Mucosa of stomach (tissue), 1 donor: ENCODE measurements around the gene XRCC3.

Source experiments
- H3K27me3 ChIP-seq: one replicate; pipeline ENCODE4 v1.7.0; 2013; ENCODE audit warnings: mild to moderate bottlenecking, low read length; ENCODE audit not compliant: control insufficient read depth, insufficient read depth
- H3K36me3 ChIP-seq: one replicate; pipeline ENCODE4 v1.7.0; 2013; ENCODE audit warnings: low read length; ENCODE audit not compliant: control insufficient read depth, insufficient read depth
- H3K4me1 ChIP-seq: one replicate; pipeline ENCODE4 v1.7.0; 2013; ENCODE audit warnings: mild to moderate bottlenecking, low read length; ENCODE audit not compliant: control insufficient read depth, insufficient read depth
- H3K4me3 ChIP-seq: one replicate; pipeline ENCODE4 v1.7.0; 2013; ENCODE audit warnings: low read length
- H3K9ac ChIP-seq: one replicate; pipeline ENCODE4 v1.7.0; 2013; ENCODE audit warnings: mild to moderate bottlenecking, low read length, moderate library complexity
- H3K9me3 ChIP-seq: one replicate; pipeline ENCODE4 v1.7.0; 2013; ENCODE audit warnings: mild to moderate bottlenecking, low read length, moderate library complexity; ENCODE audit not compliant: control insufficient read depth
- donor health status: Pancreatic carcinoma.

Gene XRCC3

DNA sequence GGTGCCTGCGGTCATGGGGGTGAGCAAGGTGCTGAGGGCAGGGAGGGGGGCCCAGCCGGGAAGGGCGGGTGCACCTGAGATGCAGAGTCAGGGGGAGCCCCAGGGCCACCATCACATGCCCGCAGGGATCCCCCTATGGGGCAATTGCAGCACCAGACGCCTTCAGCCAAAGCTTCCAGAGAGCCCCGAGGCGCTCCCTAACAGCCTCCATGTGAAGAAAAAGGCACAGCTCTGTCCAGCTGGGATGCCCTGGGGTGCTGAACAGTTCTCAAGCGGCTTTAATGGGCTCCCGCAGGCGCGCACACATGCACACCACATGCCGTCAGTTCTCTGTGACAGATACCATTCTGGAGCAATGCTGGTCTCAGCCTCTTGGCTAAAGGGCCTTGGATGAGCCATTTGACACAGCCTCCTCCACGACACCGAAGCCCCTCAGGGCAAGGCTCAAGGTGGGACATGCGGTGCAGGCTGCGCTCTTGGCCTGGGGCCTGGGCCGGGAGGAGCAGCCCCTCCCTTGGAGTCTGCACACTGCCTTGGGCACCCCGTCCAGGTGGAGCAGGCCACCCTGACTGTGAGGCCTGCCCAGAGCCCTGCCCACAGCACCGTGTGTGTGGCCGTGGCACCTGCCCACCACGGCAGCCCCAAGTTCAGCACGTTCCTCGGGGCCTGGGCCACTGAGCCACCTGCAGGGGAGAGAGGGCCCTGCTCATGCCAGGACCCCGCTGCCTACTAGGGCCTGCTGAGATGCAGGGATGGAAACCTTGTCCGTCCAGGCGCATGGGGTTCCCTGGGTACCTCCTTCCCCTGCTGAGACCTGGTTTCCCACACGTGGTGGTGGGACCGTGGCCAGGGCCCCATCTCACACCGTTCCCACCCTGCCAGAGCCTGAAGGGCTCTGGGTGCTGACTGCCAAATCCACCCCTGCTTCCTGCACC lies 7.7 kb downstream of the XRCC3 start:
- Histone ChIP-seq H3K36me3 (no peaks in the 10 kb centered on the region), H3K4me3 (no peak overlapping the region)

DNA sequence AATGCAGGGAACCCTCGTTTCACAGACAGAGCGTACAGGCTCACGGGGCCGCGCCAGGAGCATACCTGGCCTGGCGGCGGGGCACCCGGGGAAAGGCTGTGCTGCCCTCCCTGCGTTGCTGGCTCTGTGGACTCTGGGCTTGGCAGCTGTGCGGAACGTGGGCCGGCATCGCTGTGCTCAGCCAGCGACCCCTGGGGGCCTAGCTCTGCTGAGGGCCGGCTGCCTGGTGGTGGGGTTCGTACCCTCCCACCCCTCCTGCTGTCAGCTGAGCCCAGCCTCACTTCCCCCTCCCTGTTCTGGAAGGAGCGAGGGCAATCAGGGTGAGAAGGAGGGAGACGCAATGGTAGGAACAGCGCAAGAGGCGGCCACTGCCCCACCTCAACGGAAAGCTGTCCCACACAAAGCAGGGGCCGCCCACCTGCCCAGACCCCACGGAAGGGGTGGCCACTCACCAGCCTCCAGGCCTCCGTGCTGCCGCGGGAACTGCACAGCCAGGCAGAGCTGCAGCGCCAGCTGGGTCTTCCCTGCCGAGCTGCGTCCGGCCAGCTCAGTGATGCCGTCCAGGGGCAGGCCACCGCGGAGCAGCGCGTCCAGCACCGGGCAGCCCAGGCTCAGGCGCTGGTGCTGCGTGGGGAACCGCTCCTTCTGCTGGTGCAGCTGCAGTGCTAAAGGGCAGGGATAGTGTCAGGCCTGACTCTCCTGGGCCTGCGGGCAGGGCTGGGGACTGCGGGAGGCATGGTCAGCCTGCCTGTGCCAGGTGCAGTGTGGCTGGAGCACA lies 8.5 kb downstream of the XRCC3 start:
- H3K9ac ChIP-seq, result no peak overlapping the region
- H3K9me3 ChIP-seq, result no peaks in the 10 kb centered on the region
- H3K36me3 ChIP-seq, result no peaks in the 10 kb centered on the region
- no peaks in the 10 kb centered on the region for H3K27me3 ChIP-seq
- H3K4me3 ChIP-seq, result no peak overlapping the region
- peaks cover 31% of the 10 kb centered on the region for H3K4me1 ChIP-seq

More for the DNA sequence above, 7.7 kb downstream of the XRCC3 start:
- Histone ChIP-seq H3K27me3 (no peaks in the 10 kb centered on the region), H3K9ac (no peak overlapping the region), H3K9me3 (no peaks in the 10 kb centered on the region), H3K4me1 (peaks cover 40% of the 10 kb centered on the region)

DNA sequence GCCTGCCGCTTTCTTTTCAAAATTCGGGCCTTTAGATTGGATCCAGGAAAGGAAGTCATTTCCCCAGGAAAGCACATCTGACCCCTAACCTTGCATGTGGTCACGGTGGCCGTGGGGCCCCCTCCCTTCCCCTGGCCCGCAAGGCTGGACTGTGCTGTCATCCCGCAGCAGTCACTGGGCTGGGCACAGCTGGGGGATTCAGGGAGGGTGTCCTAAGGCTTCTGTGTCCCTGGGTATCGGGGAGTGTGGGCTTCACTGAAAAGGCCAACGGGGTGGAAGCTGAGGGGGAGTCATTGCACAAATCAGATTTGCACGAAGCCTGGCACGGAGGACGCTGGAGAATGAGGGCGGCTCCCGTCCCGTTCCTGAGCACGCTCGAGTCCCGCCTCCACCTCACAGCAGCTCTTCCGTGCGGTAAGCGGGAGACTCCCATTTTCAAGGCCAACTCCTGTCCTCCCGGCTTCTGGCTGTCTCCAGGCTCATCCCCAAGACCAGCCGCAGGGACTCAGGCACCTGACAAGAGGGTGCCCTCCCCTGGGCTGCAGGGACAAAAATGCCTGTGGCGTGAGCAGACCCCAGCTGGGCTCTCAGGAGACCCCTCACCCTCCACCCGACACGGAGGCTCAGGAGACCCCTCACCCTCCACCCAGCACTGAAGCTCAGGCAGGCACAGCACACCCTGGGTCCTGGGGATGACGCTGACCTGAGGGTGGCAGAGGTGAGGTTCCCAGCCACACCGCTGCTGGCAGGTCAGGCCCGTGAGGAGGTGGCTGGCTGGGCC lies 9.6 kb downstream of the XRCC3 start:
- peaks cover 22% of the 10 kb centered on the region for H3K4me1 ChIP-seq
- no peaks in the 10 kb centered on the region for H3K27me3 ChIP-seq
- no peak overlapping the region for H3K9ac ChIP-seq
- no peak overlapping the region for H3K4me3 ChIP-seq
- no peaks in the 10 kb centered on the region for H3K36me3 ChIP-seq
- H3K9me3 ChIP-seq, result no peaks in the 10 kb centered on the region

DNA sequence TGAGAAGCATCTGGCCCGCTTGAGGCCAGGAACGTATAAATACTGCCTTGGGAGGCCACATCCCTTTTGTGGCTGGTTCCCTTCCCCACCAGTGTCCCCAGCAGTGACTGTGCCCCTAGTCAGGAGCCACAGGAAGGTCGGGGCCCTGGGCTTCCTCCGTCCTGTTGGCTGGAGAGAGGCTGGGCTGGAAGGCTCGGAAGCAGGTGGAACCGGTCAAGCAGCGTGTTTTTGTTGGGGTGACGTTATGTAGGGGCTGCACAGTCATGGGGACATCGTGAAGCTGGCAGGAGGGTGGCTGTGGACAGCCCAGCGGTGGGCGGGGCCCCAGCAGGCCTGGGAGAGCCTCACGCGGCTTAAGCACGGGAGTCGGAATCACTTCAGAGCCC lies 10.1 kb downstream of the XRCC3 start:
- H3K36me3 ChIP-seq, result peaks cover 5% of the 10 kb centered on the region
- no peaks in the 10 kb centered on the region for H3K9me3 ChIP-seq
- no peaks in the 10 kb centered on the region for H3K27me3 ChIP-seq
- peaks cover 19% of the 10 kb centered on the region for H3K4me1 ChIP-seq
- H3K9ac ChIP-seq, result no peak overlapping the region
- H3K4me3 ChIP-seq, result no peak overlapping the region

DNA sequence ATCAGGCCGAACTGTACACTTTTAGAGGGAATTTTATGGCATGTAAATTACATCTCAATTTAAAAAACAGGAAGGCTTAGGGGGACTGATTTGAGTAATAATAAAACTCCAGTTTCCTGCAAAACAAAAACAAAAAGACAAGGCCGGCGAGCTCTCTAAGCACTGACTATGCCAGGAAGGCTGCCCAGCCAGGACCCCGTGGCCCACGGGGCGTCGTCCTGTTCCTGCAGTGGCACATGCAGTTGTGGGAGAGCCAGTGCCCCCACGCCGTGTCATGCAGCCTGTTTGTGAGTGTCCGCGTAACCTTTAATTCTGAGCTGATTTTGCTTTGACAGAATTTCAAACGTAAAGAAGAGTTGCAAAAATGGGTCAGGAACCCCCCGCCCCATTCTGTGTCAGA lies 10.5 kb downstream of the XRCC3 start:
- Histone ChIP-seq H3K27me3 (no peaks in the 10 kb centered on the region), H3K9me3 (no peaks in the 10 kb centered on the region), H3K36me3 (peaks cover 9% of the 10 kb centered on the region), H3K4me1 (peaks cover 15% of the 10 kb centered on the region), H3K9ac (no peak overlapping the region), H3K4me3 (no peak overlapping the region)

DNA sequence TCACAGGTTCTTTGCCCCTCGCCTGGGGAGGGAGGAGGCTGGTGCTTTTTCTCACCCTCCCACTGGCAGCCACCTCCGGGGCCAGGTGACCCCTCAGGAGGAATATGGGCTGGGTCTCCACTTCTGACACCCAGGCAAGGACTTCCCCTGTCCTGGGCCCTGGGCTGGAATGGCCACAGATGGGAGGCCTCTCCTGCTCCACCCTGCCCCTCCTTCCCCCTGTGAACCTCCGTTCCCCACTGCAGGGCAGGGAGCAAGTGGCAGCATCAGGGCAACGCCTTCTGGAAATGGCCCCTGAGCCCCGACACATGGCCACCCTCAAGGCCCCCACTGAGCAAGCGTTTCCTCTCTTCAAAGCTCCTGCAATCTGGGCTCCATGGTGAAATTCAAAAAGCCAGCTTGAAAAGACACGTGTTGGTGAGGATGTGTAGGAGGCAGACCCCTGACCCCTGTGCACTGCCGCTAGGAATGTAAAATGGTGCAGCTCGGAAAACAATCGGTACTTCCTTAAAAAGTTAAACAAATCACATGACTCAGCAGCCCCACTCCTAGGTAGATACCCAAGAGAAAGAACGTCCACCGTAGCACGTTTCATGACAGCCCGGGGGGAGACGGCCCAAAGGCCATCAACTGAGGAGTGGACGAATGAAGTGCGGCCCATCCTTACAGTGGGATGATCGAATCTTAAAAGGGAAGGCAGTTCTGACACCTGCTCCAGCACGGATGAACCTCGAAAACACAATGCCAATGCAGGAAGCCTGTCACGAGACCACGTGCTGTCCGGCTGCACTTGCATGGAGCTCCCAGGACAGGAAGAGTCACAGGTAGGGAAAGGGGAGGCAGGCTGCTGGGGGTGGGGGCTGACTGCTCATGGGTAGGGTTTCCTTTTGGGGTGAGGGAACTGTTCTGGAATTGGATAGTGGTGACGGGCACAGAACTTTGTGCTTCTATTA lies 11.5 kb downstream of the XRCC3 start:
- no peaks in the 10 kb centered on the region for H3K9me3 ChIP-seq
- no peak overlapping the region for H3K4me3 ChIP-seq
- no peaks in the 10 kb centered on the region for H3K27me3 ChIP-seq
- peaks cover 10% of the 10 kb centered on the region for H3K4me1 ChIP-seq
- no peak overlapping the region for H3K9ac ChIP-seq
- peaks cover 17% of the 10 kb centered on the region for H3K36me3 ChIP-seq

DNA sequence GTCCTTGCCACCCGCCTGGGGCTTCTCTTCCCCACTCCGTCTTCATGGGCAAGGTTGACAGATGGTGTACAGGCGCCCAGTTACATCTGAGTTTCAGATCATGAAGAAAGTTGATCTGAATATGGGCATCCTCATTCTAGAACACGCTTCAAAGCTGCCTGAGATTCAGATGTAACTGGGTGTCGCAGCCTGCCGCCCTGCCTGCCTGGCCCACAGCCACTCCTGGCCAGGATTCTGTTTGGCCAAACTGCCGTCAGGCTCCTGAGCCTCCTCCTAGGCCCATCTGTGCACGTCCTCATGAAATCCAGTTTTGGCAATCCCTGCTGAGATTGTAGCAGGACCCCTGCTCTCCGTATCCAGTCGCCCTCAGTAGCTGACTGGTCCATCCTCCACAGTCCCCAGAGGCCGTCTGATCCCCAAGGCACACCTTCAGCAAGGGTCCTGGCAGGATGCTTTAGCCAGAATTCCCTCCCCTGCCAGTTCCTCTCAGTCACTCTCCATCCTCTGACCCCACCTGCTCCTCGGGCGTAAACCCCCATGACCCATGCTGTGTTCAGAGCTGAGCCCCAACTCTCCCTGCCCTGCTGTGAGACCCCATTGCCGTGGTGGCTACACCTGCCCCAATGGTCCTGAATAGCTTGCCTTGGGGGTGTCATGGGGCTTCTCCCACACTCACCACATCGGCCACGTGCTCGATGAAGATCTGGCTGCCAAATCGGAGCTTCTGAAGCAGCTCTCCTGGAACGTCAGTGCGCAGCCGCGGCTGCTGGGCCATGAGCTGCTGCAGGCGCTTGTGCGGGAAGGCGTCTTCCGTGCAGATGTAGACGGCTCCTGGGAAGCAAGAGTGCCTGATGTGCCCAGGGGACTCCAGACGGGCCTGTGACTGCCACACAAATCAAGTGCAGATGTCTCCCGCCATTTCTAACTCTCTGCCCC lies 12.5 kb downstream of the XRCC3 start:
- Histone ChIP-seq H3K36me3 (peaks cover 20% of the 10 kb centered on the region), H3K9ac (no peak overlapping the region), H3K9me3 (no peaks in the 10 kb centered on the region), H3K4me1 (peaks cover 15% of the 10 kb centered on the region), H3K4me3 (no peak overlapping the region), H3K27me3 (no peaks in the 10 kb centered on the region)

DNA sequence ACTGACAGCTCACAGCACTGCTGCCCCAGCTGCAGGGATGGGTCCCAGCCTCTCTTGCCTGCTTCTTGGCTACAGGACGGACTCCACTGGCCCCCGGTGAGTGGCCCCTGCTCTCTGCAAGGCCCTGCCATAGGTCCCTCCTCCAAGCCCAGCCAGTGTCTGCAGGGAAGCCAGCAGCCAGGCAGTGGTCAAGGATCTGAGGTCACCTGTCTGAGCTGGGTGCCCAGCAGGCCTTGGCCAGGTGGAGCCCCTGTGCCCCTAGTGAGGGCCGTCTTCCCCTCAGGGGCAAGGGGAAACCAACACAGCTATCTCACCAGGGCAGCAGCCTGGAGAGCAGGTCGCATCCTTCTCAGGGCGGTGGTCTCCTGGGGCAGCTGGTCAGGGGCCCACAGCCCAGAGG lies 13.2 kb downstream of the XRCC3 start:
- H3K9me3 ChIP-seq, result no peaks in the 10 kb centered on the region
- H3K4me1 ChIP-seq, result peaks cover 22% of the 10 kb centered on the region
- peaks cover 22% of the 10 kb centered on the region for H3K36me3 ChIP-seq
- no peak overlapping the region for H3K9ac ChIP-seq
- H3K4me3 ChIP-seq, result no peak overlapping the region
- no peaks in the 10 kb centered on the region for H3K27me3 ChIP-seq

DNA sequence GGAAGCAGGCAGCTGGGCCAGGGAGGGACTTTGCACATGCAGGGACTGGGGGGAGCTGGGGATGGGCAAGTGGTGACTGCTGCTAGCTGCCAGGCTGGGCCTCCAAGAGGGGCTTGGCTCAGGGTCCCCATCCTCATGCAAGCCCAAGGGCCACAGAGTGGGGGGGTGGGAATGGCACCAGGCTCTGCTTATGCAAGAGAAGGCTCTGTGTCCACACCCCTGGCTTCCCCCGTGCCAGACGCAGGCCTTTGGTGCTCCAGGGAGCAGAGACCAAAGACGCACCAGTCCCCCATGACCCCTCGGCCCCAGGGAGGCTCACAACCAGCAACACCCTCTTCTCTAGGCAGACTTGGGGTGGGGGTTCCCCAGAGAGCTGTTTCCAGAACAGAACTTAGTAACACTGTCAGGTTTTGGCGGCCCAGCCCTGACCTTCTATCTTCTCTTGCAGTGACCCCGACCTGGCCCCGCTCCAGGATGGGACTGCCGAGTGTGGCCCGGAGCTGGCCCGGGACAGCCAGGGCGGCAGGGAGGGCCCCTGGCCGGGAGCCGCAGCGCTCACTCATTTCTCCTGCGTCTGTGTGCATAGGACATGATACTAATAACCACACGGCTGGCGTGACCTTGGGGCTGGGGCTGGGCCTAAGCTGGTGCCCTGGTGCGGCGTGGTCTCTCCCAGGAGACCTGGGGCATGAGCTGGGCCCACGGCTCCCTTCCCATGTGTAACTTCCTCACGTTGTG lies 14.3 kb downstream of the XRCC3 start:
- Histone ChIP-seq H3K9ac (no peak overlapping the region), H3K4me3 (no peak overlapping the region), H3K36me3 (peaks cover 22% of the 10 kb centered on the region)

More for the DNA sequence above, 14.3 kb downstream of the XRCC3 start:
- H3K4me1 ChIP-seq, result peaks cover 31% of the 10 kb centered on the region
- H3K9me3 ChIP-seq, result no peaks in the 10 kb centered on the region
- H3K27me3 ChIP-seq, result no peaks in the 10 kb centered on the region
